HuH-7.5 (cell line): ENCODE measurements around the gene SLC35A1.
A peak's percentile ranks its signal among the peaks of the same experiment; 100 is the strongest.

ENCODE experiments used
- DNase-seq: peaks from one replicate; pipeline ENCODE4 v3.0.0; 2011; ENCODE audit warnings: low spot score

Gene SLC35A1

GRCh38 chr6:87529221-87529620 lies 56.4 kb downstream of the SLC35A1 start:
- DNase-seq: no peak

- peak; percentile 7 for DNase-seq
These were observed 61.7 kb downstream of the SLC35A1 start for GRCh38 chr6:87534377-87535047.

- no peak for DNase-seq
These were observed 65.9 kb downstream of the SLC35A1 start for GRCh38 chr6:87538510-87539260.

- DNase-seq: no peak
These were observed 66.8 kb downstream of the SLC35A1 start for GRCh38 chr6:87539554-87539953.

- DNase-seq: no peak
These were observed 67.8 kb downstream of the SLC35A1 start for GRCh38 chr6:87540539-87540938.

- DNase-seq: no peak
These were observed 68.3 kb downstream of the SLC35A1 start for GRCh38 chr6:87541041-87541440.

GRCh38 chr6:87541744-87542143 lies 69.0 kb downstream of the SLC35A1 start:
- DNase-seq: no peak

- DNase-seq: no peak
These were observed 71.1 kb downstream of the SLC35A1 start for GRCh38 chr6:87543696-87544473.

- DNase-seq: no peak
These were observed 71.6 kb downstream of the SLC35A1 start for GRCh38 chr6:87544474-87544735.

GRCh38 chr6:87551799-87552198 lies 79.0 kb downstream of the SLC35A1 start:
- DNase-seq: no peak

- no peak for DNase-seq
These were observed 80.5 kb downstream of the SLC35A1 start for GRCh38 chr6:87553159-87553765.

- DNase-seq: no peak
These were observed 82.7 kb downstream of the SLC35A1 start for GRCh38 chr6:87555506-87555905.

GRCh38 chr6:87558446-87558845 lies 85.7 kb downstream of the SLC35A1 start:
- DNase-seq: no peak

GRCh38 chr6:87561017-87561416 lies 88.2 kb downstream of the SLC35A1 start:
- DNase-seq: no peak
